NCI-H2196 treated with DMSO at 0.1 percent for 48 hours (cell line): ENCODE results near the gene DHRS3.
"Not testable (repeated sequence)": the region's sequence is repeated elsewhere in the genome, so short reads cannot be mapped to it uniquely, and the experiment has no call there.

Experiments
- DNase-seq: peaks from one replicate; lab custom pipeline; 2025; ENCODE audit not compliant: unreplicated experiment; lab: John Stamatoyannopoulos, UW

DHRS3 gene, protein sequence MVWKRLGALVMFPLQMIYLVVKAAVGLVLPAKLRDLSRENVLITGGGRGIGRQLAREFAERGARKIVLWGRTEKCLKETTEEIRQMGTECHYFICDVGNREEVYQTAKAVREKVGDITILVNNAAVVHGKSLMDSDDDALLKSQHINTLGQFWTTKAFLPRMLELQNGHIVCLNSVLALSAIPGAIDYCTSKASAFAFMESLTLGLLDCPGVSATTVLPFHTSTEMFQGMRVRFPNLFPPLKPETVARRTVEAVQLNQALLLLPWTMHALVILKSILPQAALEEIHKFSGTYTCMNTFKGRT

DNA sequence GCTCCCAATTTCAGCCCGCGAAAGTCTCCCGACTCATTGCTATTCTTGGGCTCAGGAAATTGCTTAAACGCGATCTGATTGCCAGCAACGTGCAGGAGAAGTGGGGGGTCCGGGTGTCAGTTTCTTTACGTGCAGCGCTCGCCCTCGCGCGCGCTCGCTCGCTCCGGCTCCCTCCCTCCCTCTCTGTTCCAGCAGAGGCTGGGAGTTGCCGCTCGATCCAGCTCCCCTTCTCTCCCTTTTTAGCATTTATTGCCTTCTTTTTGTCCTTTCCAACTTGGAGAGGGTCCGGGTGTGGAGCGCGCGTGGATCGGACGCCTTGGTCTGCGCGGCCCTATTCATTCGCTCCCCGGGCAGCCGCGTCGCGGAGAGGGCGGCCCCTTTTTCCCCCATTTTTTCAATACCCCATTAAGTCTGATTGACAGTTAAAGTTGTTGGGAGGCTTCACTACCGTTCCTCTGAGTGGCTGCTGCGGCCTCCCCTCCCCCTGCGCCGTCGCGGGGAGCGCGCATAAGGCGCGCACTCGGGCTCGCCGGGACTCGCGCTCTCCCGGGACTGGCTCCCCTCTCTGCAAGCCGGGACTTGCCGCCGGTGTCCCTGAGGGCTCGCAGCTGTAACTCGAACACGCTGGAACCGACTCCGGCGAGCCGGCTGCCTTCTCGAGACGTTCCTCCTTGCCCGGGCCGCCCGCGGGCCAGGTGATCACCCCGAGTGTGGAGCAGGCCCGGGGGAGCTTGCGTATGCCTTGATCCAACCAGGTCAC, at the start of gene DHRS3:
Gene DHRS3, minus strand, starts transcription at position 310 of the 760 bp plus-strand sequence. CDS start 862 bp downstream, outside the sequence.
- peak; percentile 28 for DNase-seq

DNA sequence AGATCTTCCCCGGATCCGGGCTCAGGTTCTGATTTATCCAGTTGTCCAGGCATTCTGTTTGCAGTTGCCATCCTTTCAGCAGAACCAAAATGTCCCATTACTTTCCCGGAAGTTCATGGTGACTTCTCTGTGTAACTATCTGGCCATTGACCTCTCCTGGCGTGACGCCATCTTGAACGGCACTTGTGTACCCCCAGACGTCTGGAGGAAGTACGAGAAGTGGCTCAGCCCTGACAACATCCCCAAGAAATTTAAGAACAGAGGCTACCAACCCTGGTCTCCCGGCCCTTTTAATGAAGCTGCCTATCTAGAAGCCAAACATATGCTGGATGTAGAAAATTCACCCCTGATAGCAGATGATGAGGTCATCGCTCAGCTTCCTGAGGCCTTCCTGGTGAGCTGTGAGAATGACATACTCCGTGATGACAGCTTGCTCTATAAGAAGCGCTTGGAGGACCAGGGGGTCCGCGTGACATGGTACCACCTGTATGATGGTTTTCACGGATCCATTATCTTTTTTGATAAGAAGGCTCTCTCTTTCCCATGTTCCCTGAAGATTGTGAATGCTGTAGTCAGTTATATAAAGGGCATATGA, 48.2 kb upstream of the DHRS3 start:
- DNase-seq, result no peak

DNA sequence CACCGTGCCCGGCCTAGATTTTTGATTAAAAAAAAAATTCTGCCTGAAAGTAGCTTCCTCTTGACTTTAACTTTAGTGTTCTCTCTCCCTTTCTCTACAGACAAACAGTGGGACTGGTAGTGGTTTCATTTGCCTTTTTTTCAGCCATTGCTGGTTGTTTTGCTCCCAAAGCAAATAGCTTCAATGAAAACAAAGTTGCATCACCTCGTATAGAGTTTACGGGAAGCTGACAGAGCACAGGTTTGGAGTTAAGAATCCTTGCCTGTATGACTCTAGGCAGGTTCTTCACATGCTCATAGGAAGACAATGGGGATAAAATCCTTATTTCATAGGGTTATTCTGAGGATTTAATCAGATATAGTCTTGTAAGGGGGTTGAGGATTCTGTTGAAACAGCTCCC, 47.5 kb upstream of the DHRS3 start:
- DNase-seq, result no peak

DNA sequence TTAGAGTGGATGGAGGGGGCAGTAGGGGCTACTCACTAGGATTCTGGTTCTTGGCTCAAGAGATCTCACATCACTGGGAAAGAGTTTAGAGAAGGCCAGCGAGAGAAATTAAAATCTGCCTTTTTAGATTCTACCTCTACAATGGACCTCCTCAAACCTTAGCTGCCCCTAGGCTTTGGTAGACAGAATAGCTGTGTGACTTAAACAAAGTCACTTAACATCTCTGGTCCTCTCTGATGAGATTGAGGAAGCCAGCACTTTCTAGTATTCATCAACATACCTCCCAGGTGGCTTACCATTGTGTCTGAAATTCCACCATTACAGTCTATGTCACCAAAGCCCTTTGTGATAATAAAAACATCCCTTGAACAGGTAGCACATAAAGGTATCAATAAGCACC, 44.5 kb upstream of the DHRS3 start:
- no peak for DNase-seq

DNA sequence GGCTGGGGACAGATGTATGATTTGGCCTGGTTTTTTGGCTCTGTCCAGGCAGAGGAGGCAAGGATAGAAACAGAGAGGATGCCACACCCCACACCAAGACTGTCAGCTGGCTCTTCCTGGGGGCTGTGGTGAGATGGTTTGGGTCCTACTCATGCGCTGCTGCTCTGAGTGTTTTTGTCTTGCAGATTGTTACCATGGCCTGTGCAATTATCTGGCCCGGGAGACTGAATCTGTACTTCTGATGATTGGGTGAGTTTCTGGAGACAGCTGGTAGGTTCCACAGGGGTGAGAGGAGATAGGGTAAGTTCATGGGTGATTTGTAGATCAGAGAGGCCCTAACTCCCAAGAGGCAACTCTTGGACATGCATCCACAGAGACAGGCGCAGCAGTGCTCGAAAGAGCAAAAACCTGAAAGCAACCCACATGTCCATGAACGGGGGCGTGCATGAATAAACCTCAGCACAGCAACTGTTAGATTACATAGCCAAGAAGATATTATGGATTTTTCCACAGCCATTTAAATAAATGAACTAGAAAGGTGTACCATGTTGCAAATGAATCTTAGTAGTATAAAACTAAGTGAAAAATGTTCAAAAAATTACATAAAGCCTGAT, 43.7 kb upstream of the DHRS3 start:
- DNase-seq, result no peak

DNA sequence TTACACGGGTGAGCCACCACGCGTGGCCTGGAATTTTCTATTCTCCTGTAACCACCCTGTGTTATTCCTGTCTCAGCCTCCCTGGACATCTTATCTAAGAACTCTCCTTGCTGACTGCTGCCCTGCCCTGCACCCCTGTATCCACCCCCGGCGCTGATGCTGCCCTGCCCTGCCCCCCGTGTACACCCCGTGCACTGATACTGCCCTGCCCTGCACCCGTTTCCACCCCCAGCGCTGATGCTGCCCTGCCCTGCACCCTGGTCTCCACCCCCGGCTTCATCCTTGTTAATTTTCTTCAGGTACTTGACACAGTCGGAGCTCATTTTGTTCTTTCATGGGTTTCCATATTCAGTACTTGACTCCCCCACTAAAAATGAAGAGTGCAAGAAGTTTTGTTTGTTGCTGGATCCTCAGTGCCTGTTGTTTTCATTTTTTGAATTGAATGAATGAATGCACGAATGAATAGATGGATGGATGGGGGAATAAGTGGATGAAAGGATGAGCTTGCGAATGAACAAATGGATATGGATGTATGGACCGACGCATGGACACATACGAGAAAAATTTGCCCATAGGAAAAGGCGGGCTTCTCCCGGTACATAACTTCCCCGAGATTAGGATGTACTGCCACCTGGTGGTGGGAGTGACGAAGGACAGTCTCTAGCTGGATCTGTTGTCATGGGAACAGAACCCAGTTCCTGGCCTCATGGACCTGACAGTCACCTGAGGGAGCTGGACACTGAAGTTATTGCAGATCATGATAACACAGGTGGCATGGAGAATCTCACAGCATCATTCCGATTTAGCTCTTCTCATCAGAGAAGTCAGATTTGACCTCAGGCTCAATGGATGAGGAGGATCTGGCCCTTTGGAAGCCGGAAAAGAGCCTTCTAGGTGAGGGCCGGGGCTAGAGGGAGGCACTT, 40.8 kb upstream of the DHRS3 start:
- DNase-seq, result peak; percentile 24

DNA sequence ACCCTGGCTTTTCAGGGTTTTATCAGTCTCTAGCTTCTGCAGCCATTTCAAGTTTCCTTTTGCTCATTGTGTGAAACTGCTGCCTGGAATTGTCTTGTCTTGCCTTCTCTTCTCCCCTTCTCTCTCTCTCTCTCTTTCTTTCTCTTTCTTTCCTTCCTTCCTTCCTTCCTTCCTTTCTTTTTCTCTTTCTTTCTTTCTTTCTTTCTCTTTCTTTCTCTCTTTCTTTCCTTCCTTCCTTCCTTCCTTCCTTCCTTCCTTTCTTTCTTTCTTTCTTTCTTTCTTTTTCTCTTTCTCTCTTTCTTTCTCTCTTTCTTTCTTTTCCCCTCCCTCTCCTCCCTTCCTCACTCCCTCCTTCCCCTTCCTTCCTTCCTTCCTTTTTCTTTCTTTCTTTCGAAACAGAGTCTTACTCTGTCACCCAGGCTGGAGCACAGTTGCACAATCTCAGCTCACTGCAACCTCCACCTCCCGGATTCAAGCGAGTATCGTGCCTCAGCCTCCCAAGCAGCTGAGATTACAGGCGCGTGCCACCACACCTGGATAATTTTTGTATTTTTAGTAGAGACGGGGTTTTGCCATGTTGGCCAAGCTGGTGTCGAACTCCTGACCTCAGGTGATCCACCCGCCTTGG, 40.0 kb upstream of the DHRS3 start:
- DNase-seq, result not testable (repeated sequence)

DNA sequence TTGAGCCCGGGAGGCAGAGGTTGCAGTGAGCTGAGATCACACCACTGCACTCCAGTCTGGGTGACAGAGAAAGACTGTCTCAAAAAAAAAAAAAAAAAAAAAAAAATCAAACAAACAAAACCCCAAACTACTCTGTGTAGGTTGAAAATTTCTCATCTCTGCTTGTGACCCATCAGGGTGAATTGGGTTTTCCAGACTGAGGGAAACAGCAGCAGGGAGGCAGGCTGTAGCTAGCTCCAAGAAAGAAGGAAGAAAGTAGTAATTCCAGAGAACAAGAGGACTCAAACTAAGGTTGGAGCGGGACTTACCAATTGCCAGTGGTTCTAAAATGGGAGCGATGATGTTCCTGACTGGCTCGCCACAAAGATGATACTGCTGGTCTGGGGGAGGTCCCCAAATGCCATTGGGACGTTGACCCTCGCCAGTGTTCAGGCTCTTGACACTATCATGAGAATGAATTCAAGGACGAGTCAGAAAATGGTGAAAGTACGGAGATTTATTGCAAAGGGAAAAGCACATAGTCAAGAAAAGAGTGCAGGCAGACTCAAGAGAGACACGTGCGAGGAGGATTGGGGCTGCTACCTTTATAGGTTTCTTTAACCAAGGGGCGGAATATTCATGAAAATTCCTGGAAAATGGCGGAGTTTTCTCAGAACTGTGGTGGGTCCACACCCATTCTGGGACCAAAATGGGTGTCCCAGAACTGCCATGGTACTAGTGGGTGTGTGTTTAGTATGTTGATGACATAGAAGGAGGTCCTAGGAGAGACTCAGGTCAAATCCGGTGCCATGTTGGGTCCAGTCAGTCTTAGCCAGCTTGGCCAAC, 39.3 kb upstream of the DHRS3 start:
- no peak for DNase-seq

DNA sequence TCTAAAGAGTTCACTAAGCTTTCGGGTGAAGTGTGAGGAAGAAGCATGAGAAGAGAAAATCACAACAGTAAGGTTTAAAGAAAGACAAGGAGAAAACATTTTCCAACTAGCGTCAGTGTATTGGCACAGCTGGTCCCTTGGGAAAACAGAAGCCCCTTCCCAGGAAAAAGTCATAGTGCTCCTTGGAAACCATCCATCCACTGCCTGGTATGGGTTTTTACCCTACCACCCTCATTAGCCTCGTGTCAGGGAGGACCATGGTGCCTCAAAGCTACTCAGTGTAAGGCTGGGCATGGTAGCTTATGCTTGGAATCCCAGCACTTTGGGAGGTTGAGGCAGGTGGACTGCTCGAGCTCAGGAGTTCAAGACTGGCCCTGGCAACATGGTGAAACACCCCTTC, 38.6 kb upstream of the DHRS3 start:
- no peak for DNase-seq

DNA sequence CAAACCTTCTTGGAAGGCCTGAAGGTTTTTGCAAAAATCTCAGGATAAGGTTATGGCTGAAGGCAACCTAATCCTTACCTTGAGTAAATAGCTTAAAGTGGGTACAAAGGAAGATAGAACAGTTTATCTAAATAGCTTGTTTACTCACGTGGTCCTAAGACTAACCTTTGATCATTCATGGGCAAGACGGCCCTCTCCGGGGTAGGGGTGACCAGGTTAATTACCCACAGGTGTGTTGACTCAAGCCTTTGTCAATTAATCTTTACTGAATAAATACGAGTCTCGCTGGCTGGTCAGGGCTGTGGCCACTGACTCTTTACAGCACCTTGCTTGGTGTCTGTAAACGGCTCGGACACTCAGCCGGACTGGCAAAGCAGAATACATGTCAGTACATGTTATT, 36.6 kb upstream of the DHRS3 start:
- no peak for DNase-seq

DNA sequence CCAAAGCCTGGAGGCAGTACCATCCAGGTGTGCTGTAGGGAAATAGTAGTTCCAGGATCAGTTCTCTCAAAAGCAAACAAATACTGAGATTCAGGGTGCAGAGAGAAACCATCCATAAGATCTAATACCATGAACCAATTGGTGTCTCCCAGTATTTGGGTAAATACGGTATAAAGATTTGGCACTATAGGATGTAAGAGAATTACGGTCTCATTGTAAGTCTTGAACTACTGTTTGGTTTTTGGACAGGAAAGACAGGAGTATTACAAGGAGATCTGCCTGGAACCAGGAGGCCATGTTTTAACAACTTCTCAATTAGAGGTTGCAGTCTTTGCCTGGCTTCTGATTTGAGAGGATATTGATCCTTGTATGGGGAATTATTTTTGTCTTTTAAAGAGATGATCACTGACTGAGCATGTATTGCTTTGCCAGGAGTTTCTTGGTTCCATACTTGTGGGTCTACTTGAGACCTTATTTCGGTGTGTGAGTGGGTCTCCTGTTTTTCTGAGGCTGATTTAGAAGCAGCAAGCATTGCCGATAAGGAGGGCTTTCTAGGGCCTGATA, 36.1 kb upstream of the DHRS3 start:
- DNase-seq, result no peak

DNA sequence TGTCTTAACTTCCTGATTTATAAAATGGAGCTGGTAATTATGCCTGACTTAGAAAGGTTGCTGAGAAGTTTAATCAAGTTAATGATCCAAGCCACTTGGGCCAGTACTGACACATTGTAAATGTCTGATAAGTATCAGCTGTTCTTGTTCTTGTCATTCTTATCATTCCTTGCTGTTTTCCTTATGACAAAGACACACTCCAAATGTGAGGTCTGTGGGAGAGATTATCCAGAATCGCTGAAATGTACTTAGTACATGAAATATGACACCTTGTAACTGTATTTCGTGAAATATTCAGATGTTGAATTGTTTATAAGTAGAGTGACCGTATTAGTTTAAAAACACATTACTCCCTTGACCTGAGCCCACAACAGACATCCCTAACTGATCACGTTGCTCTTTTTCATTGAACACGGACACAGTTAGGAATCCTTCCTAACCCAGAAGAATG, 32.0 kb upstream of the DHRS3 start:
- DNase-seq, result no peak

DNA sequence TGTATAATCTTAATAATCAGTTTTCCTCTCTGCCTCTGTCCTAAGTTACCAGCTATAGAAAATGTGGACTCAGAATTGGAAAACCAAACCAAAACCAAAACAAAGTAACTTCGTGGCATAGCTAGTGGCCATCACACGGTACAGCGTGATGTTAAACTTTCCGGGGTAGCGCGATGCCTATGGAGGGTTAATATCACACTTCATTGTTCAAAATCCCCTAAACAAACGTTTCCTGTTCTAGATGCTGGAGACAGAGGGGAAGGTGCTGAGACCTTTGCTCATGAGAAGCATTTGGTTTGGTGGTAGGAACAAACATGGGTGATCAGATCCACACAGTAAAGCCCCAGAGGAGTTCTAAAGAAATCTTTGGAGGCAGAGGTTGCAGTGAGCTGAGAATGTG, 30.7 kb upstream of the DHRS3 start:
- no peak for DNase-seq

DNA sequence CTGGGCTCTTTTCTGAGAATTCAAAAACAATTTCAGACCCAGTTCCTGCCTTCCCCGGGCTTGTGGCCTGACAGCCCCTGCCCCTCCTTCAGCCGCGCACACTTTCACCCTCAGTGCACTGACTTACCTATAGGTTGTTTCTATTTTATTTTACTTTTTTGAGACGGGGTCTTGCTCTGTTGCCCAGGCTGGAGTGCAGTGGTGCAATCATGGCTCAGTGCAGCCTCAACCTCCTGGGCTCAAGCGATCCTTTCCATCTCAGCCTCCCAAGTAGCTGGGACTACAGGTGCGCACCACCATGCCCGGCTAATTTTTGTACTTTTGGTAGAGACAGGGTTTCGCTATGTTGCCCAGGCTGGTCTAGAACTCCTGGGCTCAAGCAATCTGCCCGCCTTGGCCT, 27.4 kb upstream of the DHRS3 start:
- not testable (repeated sequence) for DNase-seq

DNA sequence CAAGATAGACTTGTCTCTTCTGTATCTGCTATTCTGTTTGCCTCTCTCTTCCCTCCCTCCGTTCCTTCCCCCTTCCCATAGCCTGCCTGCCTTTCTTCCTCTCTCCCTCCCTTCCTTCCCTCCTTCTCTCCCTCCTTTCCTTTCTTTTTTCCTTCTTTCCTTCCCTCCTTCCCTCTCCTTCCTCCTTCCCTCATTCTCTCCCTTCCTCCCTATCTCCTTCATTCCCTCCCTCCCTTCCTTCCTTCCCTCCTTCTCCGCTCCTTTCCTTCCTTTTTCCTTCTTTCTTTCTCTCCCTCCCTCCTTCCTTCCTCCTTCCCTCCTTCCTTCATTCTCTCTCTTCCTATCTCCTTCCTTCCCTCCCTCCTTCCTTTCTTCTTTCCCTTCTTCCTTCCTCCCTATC, 26.8 kb upstream of the DHRS3 start:
- DNase-seq, result no peak

DNA sequence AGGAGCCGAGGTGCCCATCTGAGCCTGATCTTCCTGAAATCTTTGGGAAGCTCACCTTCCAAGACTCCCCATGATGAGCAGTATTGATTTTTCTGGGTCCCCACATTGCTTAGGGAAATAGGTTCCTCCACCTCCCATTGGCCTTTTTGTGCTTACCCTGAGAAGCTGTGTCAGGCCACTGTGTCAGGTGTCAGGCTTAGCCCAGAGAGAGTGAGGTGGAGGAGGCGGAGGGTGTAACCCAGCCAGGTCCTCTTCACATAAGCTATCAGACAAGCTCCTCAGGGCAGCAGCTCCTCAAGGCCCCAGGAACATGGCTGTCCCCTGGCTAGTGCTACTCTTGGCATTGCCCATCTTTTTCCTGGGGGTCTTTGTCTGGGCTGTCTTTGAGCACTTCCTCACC, 26.2 kb upstream of the DHRS3 start:
- no peak for DNase-seq

DNA sequence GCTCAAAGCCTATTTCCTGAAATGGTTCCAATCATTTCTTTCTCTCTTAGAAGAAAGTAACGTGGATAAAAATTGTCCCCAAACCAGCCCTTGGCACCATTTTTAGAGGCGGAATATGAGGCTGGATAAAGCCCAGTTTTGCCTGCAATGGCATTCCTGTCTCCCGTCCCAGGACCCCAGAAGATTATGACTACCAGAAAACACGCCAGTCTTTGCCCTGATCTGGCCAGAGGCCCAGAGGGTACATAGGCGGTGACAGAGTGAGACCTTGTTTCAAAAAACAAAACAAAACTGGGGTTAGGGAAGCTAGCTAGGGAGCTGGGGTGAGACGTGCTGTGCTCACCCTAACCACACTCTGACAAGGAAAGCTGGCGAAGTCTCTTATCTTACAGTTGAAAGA, 25.8 kb upstream of the DHRS3 start, which contains the start of gene AADACL4:
Gene AADACL4, plus strand, starts transcription at position 301 of the 400 bp plus-strand sequence. CDS start 462 bp downstream, outside the sequence.
- no peak for DNase-seq

DNA sequence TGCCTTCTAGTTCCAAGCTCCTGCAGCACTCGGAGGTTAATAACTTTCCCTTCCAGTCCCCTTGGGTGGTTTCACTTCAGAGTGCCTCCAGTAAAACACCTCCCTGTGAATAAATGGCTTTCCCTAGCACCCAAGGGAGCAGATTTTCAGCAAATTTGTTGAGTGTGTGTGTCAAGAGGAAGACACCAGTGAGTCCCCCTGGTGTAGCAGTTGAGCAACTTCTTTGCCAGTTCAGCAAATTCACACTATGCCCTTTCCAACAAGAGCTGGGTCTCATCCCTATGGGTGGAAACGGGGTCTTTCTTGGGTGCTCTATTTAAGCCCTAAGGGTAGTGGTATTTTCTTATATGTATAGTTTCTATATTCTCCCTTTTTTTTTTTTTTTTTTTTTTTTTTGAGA, 25.1 kb upstream of the DHRS3 start:
- DNase-seq, result no peak

DNA sequence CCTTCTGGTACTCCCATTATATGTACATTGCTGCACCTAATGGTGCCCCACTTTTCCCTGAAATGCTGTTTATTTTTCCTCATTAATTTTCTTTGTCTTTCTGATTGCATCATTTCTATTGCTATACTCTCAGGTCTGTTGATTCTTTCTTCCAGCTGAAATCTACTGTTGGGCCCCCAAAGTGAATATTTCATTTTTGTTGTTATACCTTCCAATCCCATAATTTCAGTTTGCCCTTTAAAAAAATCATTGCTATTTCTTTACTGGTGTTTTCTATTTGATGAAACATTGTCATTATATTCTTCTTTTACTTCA, 22.9 kb upstream of the DHRS3 start:
- no peak for DNase-seq
